Adrenal gland (tissue), 19 donors: ENCODE measurements around the gene NAP1L2. TPM values are rescaled to one million over a fixed set of nuclear protein-coding genes. Genes with fewer than 3 reads are reported as not detected.

Experiments
- DNase-seq, 7 donors: peaks; one replicate each; pipeline ENCODE4 v3.0.0-alpha.2; 2019 to 2020
- H3K27ac ChIP-seq, 5 donors: fragments of 200-600 bp; sonication (generic) in 4 of 5; 1 replicate in 3 of 5; 2 replicates in 2 of 5; pipeline versions ENCODE4 v1.5.1 to v1.8.0; 2016 to 2020; ENCODE audit warnings: mild to moderate bottlenecking in 1 of 5
- H3K27me3 ChIP-seq: fragments of 200-600 bp; 2 replicates; pipeline ENCODE4 v1.8.0; 2021
- H3K36me3 ChIP-seq, 2 donors: fragments of 200-600 bp; replicated peaks in 1 of 2; 1 replicate in 1 of 2; 2 replicates in 1 of 2; pipeline versions ENCODE4 v1.5.1 to v1.8.0; 2018 to 2022
- H3K4me1 ChIP-seq, 2 donors: fragments of 200-600 bp; replicated peaks in 1 of 2; 1 replicate in 1 of 2; 2 replicates in 1 of 2; pipeline versions ENCODE4 v1.5.1 to v1.8.0; 2018 to 2021
- H3K4me3 ChIP-seq, 4 donors: fragments of 200-600 bp; sonication (generic) in 3 of 4; one replicate each; pipeline ENCODE4 v1.5.1; 2016 to 2018
- H3K9me3 ChIP-seq, 3 donors: fragments of 200-600 bp; sonication (generic) in 1 of 3; replicated peaks in 1 of 3; 1 replicate in 2 of 3; 2 replicates in 1 of 3; pipeline versions ENCODE4 v1.5.1 to v1.8.0; 2016 to 2021
- CTCF ChIP-seq, 6 experiments: fragments of 450-650 bp in 4 of 6; fragments of 200-600 bp in 2 of 6; sonication (generic) in 1 of 6; IDR thresholded peaks; 1 replicate in 5 of 6; 2 replicates in 1 of 6; pipeline versions ENCODE4 v1.5.1 to v1.8.0; 2016 to 2021; ENCODE audit warnings: antibody characterized with exemption in 6 of 6, mild to moderate bottlenecking in 2 of 6, moderate library complexity in 1 of 6
- POLR2A ChIP-seq, 2 donors: fragments of 450-650 bp; IDR thresholded peaks; one replicate each; pipeline ENCODE4 v1.6.1; 2017; ENCODE audit warnings: antibody characterized with exemption in 2 of 2, mild to moderate bottlenecking in 2 of 2, moderate library complexity in 1 of 2
- WGBS, 4 donors: extraction: QIAGEN DNeasy Blood & Tissue Kit in 2 of 4; methylation state at CpG; one replicate each; pipeline versions ENCODE4 v1.1.5 to v1.1.7; 2013 to 2017; 5-methylcytosine and 5-hydroxymethylcytosine counted together
- intact Hi-C, 2 donors: fragments of 100-400 bp; cut with DNase I; formaldehyde crosslinking; loops; one replicate each; pipeline versions ENCODE4 v1.14.1 to v1.15.0; 2022 to 2023
- long read RNA-seq, 10 donors: library from polyadenylated mRNA in 3 of 10; unstranded in 2 of 10; stranded (forward) in 1 of 10; transcript quantifications; one replicate each; pipeline ENCODE4 v2.0.0 and lab custom pipeline, GENCODE V29; 2021 to 2026
- polyA plus RNA-seq, 3 donors: library from polyadenylated mRNA; stranded (reverse); fragments of 200-250 nt in 2 of 3; fragments of 350-450 nt in 1 of 3; fragmentation: Illumina TruSeq in 1 of 3; extraction: RNeasy Lipid Tissue Mini Kit (QIAGEN cat#74804) in 1 of 3; gene quantifications; one replicate each; pipeline ENCODE4 v1.2.3, GENCODE V29; 2013 to 2014
- total RNA-seq, 9 donors: library from RNA; depleted of rRNA in 4 of 9; stranded (reverse); fragments of >200 nt in 4 of 9; fragments of 120-200 nt in 1 of 9; fragmentation: NEBNext Ultra II Directional in 1 of 9; extraction: Animal tissue kit (Norgen Biotek cat#: 25700) in 1 of 9; gene quantifications; one replicate each; pipeline versions ENCODE4 v1.1.0 to v1.2.4, GENCODE V29; 2013 to 2023
- donor health status: healthy with polysubstance abuse.
- donor health status: Bipolar disorder and iron deficiency.
- donor health status: DM: yes; HTN: yes; CAD: no.
- donor health status: DM: no; HTN: no; CAD: no.
- donor health status: DM: no; HTN: no; CAD: no.
- donor health status: DM: yes; HTN: yes; CAD: no.

The NAP1L2 gene
- total RNA-seq (1 to 10 TPM; 1.3 to 6.8 (median 3.4) TPM), polyA plus RNA-seq (1 to 10 TPM; 2.6 to 9.7 (median 3.3) TPM)
- long read RNA-seq, donor 1, transcript NAP1L2-201 (1 exons, 2,550 nt) = major isoform, 6 of 6 reads
- long read RNA-seq, donor 1, partial matches to known transcripts = 0 of 6 reads
- long read RNA-seq, donor 1, other reads (novel, unspliced or antisense) = 0 of 6 reads
- long read RNA-seq, donor 2, transcript NAP1L2-201 (1 exons, 2,550 nt) = major isoform, 6 of 6 reads
- long read RNA-seq, donor 2, partial matches to known transcripts = 0 of 6 reads
- long read RNA-seq, donor 2, other reads (novel, unspliced or antisense) = 0 of 6 reads
- long read RNA-seq, donor 3, partial matches to known transcripts = 0 of 3 reads
- long read RNA-seq, donor 3, other reads (novel, unspliced or antisense) = 0 of 3 reads
- long read RNA-seq, donor 4 = 0 reads
- long read RNA-seq, donor 5, transcript NAP1L2-201 (1 exons, 2,550 nt) = major isoform, 5 of 5 reads
- long read RNA-seq, donor 5, partial matches to known transcripts = 0 of 5 reads
- long read RNA-seq, donor 5, other reads (novel, unspliced or antisense) = 0 of 5 reads
- long read RNA-seq, donor 6, partial matches to known transcripts = 0 of 1 reads
- long read RNA-seq, donor 6, other reads (novel, unspliced or antisense) = 0 of 1 reads
- long read RNA-seq, donor 7, partial matches to known transcripts = 0 of 1 reads
- long read RNA-seq, donor 7, other reads (novel, unspliced or antisense) = 0 of 1 reads
- long read RNA-seq, donor 8, partial matches to known transcripts = 0 of 3 reads
- long read RNA-seq, donor 8, other reads (novel, unspliced or antisense) = 0 of 3 reads
- long read RNA-seq, donor 9, partial matches to known transcripts = 0 of 4 reads
- long read RNA-seq, donor 9, other reads (novel, unspliced or antisense) = 0 of 4 reads
- long read RNA-seq, donor 10, partial matches to known transcripts = 0 of 1 reads
- long read RNA-seq, donor 10, other reads (novel, unspliced or antisense) = 0 of 1 reads

- peak within 1 kb of the TSS in 2 of 4 donors; percentile 9 to 45 for H3K4me3 ChIP-seq
- no peak for TF ChIP-seq CTCF (IDR thresholded peaks at IDR 0.05)
- TF ChIP-seq POLR2A (IDR thresholded peaks at IDR 0.05) = peak in 1 of 2 donors; percentile 28
- DNase-seq = peak; percentile 19 to 62 (median 32)
- H3K27me3 ChIP-seq = peaks cover 9% of the 10 kb centered on the region
- no peaks in the 10 kb centered on the region for H3K4me1 ChIP-seq
- H3K36me3 ChIP-seq = no peaks in the 10 kb centered on the region
- H3K9me3 ChIP-seq = peaks cover 0 to 1% (median 0%) of the 10 kb centered on the region in 3 donors
- intact Hi-C loops = no loop called here
- H3K27ac ChIP-seq = peak within 1 kb of the TSS in 3 of 5 donors; percentile 22 to 66 (median 64)
- 0 to 36% (median 16%) methylated on average over 7 to 30 of the region's 30 CpGs for WGBS, 4 donors
Observed at GRCh38 chrX:73214426-73215094, at the start of gene NAP1L2. TSS of gene NAP1L2 (minus strand) at chrX:73214851. CDS start at chrX:73214492, 359 bp downstream.

GRCh38 chrX:73262991-73263390 lies 48.3 kb upstream of the NAP1L2 start:
- WGBS, 4 donors = 17 to 33% (median 21%) methylated on average over 2 of the region's 2 CpGs
- intact Hi-C loops = no loop called here

GRCh38 chrX:73239242-73239641 lies 24.6 kb upstream of the NAP1L2 start:
- TF ChIP-seq CTCF (IDR thresholded peaks at IDR 0.05) (no peak), POLR2A (IDR thresholded peaks at IDR 0.05) (no peak)
- no peaks in the 10 kb centered on the region for H3K36me3 ChIP-seq
- 38 to 65% (median 51%) methylated on average over 2 to 5 of the region's 5 CpGs for WGBS, 4 donors
- H3K27me3 ChIP-seq = peaks cover 13% of the 10 kb centered on the region
- no peak for DNase-seq
- no peak overlapping the region for H3K27ac ChIP-seq
- intact Hi-C loops = no loop called here
- H3K4me1 ChIP-seq = no peaks in the 10 kb centered on the region
- H3K4me3 ChIP-seq = no peak overlapping the region
- no peaks in the 10 kb centered on the region for H3K9me3 ChIP-seq

More at GRCh38 chrX:73262991-73263390, 48.3 kb upstream of the NAP1L2 start:
- H3K4me3 ChIP-seq = no peak overlapping the region
- no peaks in the 10 kb centered on the region for H3K4me1 ChIP-seq
- no peak for DNase-seq
- H3K36me3 ChIP-seq = no peaks in the 10 kb centered on the region
- no peaks in the 10 kb centered on the region for H3K9me3 ChIP-seq
- no peak overlapping the region for H3K27ac ChIP-seq
- no peak for TF ChIP-seq POLR2A (IDR thresholded peaks at IDR 0.05)
- peak in 2 of 6 experiments; percentile 17 to 33 for TF ChIP-seq CTCF (IDR thresholded peaks at IDR 0.05)
- H3K27me3 ChIP-seq = peaks cover 33% of the 10 kb centered on the region
